ENCODE measurements around the gene TRIM39. TPM values are rescaled to one million over a fixed set of nuclear protein-coding genes. Genes with fewer than 3 reads are reported as not detected.

Gene TRIM39
- total and polyA plus RNA-seq, 10 donors: 6.9 to 24.5 (median 17.0) TPM

- 94 to 99% (median 97%) methylated on average over 14 to 16 of the region's 16 CpGs for WGBS, 5 donors
- no peaks in the 10 kb centered on the region for H3K9me3 ChIP-seq
- H3K4me1 ChIP-seq: peaks cover 0 to 20% (median 15%) of the 10 kb centered on the region in 6 donors
- no peak overlapping the region for H3K27ac ChIP-seq
- H3K27me3 ChIP-seq (replicated peaks in 1 of 7): no peaks in the 10 kb centered on the region
- peaks cover under 1 to 69% (median 53%) of the 10 kb centered on the region in 6 donors for H3K36me3 ChIP-seq
- no peak overlapping the region for H3K4me3 ChIP-seq
- no peak for DNase-seq
- TF ChIP-seq, protein P1, sequence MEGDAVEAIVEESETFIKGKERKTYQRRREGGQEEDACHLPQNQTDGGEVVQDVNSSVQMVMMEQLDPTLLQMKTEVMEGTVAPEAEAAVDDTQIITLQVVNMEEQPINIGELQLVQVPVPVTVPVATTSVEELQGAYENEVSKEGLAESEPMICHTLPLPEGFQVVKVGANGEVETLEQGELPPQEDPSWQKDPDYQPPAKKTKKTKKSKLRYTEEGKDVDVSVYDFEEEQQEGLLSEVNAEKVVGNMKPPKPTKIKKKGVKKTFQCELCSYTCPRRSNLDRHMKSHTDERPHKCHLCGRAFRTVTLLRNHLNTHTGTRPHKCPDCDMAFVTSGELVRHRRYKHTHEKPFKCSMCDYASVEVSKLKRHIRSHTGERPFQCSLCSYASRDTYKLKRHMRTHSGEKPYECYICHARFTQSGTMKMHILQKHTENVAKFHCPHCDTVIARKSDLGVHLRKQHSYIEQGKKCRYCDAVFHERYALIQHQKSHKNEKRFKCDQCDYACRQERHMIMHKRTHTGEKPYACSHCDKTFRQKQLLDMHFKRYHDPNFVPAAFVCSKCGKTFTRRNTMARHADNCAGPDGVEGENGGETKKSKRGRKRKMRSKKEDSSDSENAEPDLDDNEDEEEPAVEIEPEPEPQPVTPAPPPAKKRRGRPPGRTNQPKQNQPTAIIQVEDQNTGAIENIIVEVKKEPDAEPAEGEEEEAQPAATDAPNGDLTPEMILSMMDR (IDR thresholded peaks at IDR 0.05 in 8 of 11, conservative IDR thresholded peaks at IDR 0.05 in 3 of 11): no peak
- no peak for TF ChIP-seq POLR2A (IDR thresholded peaks at IDR 0.05)
- peak in 1 of 3 donors; percentile 20 for TF ChIP-seq POLR2AphosphoS5 (IDR thresholded peaks at IDR 0.05)
- intact Hi-C loops (cut with DNase I; ENCODE audit: low total_unique reads): no loop called here
Measured at GRCh38 chr6:30341728-30342127, 15.0 kb downstream of the TRIM39 start.

- Histone ChIP-seq H3K4me1 (peaks cover 0 to 29% (median 21%) of the 10 kb centered on the region in 6 donors), H3K9me3 (no peaks in the 10 kb centered on the region), H3K27ac (peak overlapping the region in 7 of 8 donors; percentile 90 to 97 (median 93)), H3K36me3 (peaks cover 0 to 61% (median 42%) of the 10 kb centered on the region in 6 donors), H3K4me3 (peak overlapping the region in 3 of 8 donors; percentile 72 to 95 (median 87)), H3K27me3 (replicated peaks in 1 of 7) (no peaks in the 10 kb centered on the region)
- intact Hi-C loops (cut with DNase I; ENCODE audit: low total_unique reads): no loop called here
- 51 to 72% (median 66%) methylated on average over 4 of the region's 4 CpGs for WGBS, 5 donors
- no peak for DNase-seq
- TF ChIP-seq POLR2AphosphoS5 (IDR thresholded peaks at IDR 0.05) (no peak), POLR2A (IDR thresholded peaks at IDR 0.05) (no peak)
- TF ChIP-seq, protein P1 (IDR thresholded peaks at IDR 0.05 in 8 of 11, conservative IDR thresholded peaks at IDR 0.05 in 3 of 11): no peak
Measured at GRCh38 chr6:30344191-30344867, 17.6 kb downstream of the TRIM39 start.

DNA sequence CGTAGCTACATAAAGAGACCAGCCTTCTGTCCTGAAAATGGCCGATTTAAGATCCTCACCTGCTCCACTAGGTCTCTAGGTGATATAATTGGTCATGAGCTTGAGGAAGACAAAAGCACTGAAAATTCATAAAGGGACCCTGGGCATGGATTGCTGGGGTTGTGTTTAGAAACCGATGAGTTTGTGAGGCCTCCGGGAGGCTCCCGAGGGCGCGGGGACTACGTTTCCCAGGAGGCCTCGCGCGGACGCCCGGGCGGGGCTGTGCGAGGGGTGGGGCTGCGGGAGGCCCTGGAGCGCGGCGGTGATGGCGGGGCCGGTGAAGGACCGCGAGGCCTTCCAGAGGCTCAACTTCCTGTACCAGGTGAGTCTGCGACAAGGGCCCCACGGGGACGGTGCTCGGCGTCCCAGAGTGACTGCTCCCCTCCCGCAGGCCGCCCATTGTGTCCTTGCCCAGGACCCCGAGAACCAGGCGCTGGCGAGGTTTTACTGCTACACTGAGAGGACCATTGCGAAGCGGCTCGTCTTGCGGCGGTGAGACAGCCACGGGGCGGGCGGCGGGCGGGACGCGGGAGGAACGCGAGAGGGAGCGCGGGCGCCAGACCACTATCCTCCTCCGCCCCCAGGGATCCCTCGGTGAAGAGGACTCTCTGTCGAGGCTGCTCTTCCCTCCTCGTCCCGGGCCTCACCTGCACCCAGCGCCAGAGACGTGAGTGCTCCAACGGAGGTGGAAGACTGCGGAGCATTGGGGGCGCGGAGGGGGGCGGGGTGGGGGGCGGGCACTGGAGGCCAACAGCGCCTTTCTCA, 18.3 kb downstream of the TRIM39 start, which contains the start of gene RPP21:
TSS of gene RPP21 (plus strand) at position 289 of the 804 bp plus-strand sequence. CDS start at position 305, 16 bp downstream.
- intact Hi-C loops (cut with DNase I; ENCODE audit: low total_unique reads): no loop called here
- H3K9me3 ChIP-seq: no peaks in the 10 kb centered on the region
- 3 to 4% (median 3%) methylated on average over 29 to 64 of the region's 64 CpGs for WGBS, 5 donors

More for the DNA sequence above, 18.3 kb downstream of the TRIM39 start, which contains the start of gene RPP21:
- H3K4me1 ChIP-seq: peaks cover 0 to 37% (median 22%) of the 10 kb centered on the region in 6 donors
- peak within 1 kb of the TSS; percentile 90 to 97 (median 93) for H3K27ac ChIP-seq
- peak within 1 kb of the TSS; percentile 70 to 95 (median 86) for H3K4me3 ChIP-seq
- peak; percentile 95 to 96 (median 96) for TF ChIP-seq POLR2AphosphoS5 (IDR thresholded peaks at IDR 0.05)
- TF ChIP-seq, protein P1 (IDR thresholded peaks at IDR 0.05 in 8 of 11, conservative IDR thresholded peaks at IDR 0.05 in 3 of 11): peak in 2 of 11 experiments; percentile 7 to 19
- TF ChIP-seq POLR2A (IDR thresholded peaks at IDR 0.05): peak in 2 of 3 donors; percentile 68 to 81
- peaks cover 0 to 54% (median 37%) of the 10 kb centered on the region in 6 donors for H3K36me3 ChIP-seq
- H3K27me3 ChIP-seq (replicated peaks in 1 of 7): no peaks in the 10 kb centered on the region
- DNase-seq: peak; percentile 98

Measured in spleen (tissue), 11 donors.